Cardiac fibroblast (primary cell): ENCODE data around the gene DENND4C.

ENCODE experiments used
- DNase-seq, 2 donors: peaks; one replicate each; pipeline versions ENCODE4 v3.0.0 to v3.0.0-alpha.2; 2010; ENCODE audit warnings: low read depth in 2 of 2
- H3K4me3 ChIP-seq, 2 donors: replicated peaks in 1 of 2; 1 replicate in 1 of 2; 2 replicates in 1 of 2; pipeline ENCODE4 v1.5.1; 2011; ENCODE audit warnings: low read depth in 2 of 2, low read length in 2 of 2, mild to moderate bottlenecking in 2 of 2, moderate library complexity in 1 of 2
- TF ChIP-seq, protein P1 (sequence below): IDR thresholded peaks from one replicate; pipeline ENCODE4 v1.5.1; 2011; ENCODE audit warnings: low read depth, mild to moderate bottlenecking, low read length, inconsistent platforms

DENND4C gene

DNA sequence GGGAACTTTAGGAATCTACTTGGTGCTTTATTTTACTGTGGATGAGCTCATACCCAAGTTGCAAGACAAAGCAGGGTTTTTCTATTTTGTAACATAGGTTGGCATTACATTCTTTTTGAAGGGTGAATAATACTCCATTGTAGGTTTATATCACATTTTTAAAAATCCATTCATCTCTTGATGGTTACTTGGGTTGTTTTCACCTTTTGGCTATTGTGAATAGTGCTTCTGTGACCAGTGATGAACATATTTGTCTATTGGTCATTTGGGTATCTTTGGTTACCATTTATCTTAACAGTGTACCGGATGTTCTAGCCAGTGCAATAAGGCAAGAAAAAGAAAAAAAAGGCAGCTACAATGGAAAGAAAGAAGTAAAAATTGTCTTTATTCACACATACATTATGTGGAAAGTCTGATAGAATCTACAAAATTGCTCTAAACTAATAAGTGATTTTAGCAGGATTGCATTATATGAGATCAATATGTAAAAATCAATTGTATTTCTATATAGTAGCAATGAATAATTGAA lies 40.0 kb downstream of the DENND4C start:
- no peak overlapping the region for H3K4me3 ChIP-seq
- TF ChIP-seq, protein P1, sequence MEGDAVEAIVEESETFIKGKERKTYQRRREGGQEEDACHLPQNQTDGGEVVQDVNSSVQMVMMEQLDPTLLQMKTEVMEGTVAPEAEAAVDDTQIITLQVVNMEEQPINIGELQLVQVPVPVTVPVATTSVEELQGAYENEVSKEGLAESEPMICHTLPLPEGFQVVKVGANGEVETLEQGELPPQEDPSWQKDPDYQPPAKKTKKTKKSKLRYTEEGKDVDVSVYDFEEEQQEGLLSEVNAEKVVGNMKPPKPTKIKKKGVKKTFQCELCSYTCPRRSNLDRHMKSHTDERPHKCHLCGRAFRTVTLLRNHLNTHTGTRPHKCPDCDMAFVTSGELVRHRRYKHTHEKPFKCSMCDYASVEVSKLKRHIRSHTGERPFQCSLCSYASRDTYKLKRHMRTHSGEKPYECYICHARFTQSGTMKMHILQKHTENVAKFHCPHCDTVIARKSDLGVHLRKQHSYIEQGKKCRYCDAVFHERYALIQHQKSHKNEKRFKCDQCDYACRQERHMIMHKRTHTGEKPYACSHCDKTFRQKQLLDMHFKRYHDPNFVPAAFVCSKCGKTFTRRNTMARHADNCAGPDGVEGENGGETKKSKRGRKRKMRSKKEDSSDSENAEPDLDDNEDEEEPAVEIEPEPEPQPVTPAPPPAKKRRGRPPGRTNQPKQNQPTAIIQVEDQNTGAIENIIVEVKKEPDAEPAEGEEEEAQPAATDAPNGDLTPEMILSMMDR = no peak
- no peak for DNase-seq

DNA sequence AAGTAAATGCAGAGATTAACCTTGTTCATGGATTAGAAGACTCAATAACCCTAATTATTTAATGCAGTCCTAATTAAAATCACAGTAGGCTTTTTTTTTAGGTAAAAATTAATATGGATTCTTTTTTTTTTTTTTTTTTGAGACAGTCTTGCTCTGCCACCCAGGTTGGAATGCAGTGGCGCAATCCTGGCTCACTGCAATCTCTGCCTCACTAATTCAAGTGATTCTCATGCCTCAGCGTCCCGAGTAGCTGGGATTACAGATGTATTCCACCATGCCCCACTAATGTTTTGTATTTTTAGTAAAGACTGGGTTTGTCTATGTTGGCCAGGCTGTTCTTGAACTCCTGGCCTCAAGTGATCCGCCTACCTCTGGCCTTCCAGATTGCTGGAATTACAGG lies 40.6 kb downstream of the DENND4C start:
- TF ChIP-seq, protein P1 = no peak
- peak; percentile 8 to 25 for DNase-seq
- H3K4me3 ChIP-seq = no peak overlapping the region

DNA sequence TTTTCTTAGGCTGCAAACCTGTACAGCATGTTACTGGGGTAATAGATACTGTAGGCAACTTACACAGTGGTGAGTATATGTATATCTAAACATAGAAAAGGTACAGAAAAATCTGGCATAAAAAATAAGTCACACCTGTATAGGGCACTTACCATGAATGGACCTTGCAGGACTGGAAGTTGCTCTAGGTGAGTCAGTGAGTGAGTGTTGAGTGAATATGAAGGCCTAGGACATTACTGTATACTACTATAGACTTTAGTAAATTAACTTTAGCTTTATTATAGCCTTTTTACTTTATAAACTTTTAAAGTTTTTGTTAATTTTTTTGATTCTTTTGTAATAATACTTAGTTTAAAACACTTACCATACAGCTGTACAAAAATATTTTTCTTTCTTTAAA lies 51.3 kb downstream of the DENND4C start:
- no peak overlapping the region for H3K4me3 ChIP-seq
- TF ChIP-seq, protein P1 = no peak
- no peak for DNase-seq

DNA sequence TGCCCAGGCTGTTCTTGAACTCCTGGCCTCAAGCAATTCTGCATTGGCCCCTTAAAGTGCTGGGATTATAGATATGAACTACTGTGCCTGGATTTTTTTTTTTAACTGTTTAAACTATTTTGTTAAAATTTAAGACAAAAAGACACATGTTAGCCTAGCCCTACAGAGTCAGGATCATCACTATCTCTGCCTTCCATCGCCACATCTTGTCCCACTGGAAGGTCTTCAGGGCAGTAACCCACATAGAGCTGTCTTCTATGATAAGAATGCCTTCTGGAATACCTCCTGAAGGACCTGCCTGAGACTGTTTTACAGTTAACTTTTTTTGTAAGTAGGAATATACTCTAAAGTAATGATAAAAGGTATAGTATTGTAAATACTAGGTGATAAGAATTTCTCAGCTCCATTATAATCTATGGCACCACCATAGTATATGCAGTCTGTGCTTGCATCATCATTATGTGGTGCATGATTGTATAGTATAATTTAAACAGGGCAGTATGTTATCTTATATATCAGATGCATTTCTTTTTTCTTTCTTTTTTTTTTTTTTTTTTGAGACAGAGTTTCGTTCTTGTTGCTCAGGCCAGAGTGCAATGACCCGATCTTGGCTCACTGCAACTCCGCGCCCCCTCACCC lies 52.7 kb downstream of the DENND4C start:
- H3K4me3 ChIP-seq = no peak overlapping the region
- TF ChIP-seq, protein P1 = no peak
- DNase-seq = no peak

DNA sequence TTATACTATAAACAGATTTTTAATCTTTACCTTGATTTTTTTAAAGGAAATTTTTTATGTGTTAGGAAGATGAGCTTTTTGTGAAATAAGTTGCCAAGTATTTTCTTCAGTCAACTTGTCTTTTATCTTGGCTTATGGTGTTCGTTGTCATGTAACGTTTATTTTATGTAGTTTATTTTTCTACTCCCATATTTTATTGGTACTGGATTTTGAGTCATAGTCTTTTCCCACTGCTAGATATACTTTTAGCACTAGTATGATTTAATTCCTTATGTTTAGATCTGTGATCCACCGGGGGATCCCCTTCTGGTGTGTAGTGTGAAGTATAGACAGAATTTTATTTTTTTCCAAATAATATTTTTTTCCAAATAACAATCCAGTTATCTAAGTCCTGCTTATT lies 54.2 kb downstream of the DENND4C start:
- no peak overlapping the region for H3K4me3 ChIP-seq
- DNase-seq = no peak
- TF ChIP-seq, protein P1 = no peak

DNA sequence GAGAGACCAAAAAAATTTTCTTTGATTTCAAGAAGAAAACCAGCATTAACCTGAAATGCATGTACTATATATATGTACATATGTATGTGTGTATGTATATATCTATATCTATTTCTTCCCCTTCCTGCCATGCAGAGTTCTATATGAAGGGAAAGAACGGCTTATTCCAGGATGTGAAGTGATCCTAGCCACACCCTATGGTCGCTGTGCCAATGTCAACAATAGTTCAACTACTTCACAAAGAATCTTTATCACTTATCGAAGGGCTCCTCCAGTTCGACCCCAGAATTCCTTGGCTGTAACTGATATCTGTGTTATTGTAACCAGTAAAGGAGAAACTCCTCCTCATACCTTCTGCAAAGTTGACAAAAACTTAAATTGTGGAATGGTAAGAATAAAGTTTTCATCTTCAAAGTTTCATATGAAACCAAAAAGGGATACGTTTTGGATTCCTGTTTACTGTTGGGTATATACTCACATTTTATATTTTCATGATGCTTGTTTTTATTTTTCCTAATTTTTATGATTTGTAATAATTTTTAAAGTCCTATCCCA lies 56.2 kb downstream of the DENND4C start:
- TF ChIP-seq, protein P1 = no peak
- no peak overlapping the region for H3K4me3 ChIP-seq
- DNase-seq = peak; percentile 13 to 35

DNA sequence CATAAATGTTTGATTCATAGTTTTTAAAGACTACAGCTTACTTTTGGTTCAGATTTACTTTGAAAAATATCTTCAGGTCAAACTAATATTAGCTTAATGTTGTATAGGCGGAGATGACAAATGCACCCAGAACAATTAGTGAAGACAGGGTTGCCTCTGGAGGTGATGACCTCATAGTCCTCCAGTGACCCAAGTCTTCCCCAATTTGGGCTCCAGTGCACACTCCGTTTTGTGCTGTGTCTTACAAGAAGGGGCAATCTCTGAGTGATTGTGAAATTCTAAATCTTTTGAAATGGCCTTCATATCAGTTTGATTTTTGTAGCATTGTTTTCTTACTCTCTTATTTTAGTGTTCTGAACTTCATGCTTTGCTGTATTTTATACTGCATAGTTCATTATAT lies 57.6 kb downstream of the DENND4C start:
- no peak overlapping the region for H3K4me3 ChIP-seq
- no peak for DNase-seq
- TF ChIP-seq, protein P1 = no peak
